LHCN-M2 (cell line): ENCODE data around the gene CCT7. TPM values are rescaled to one million over a fixed set of nuclear protein-coding genes. Genes with fewer than 3 reads are reported as not detected.
"Not testable (repeated sequence)": the region's sequence is repeated elsewhere in the genome, so short reads cannot be mapped to it uniquely, and the experiment has no call there.

ENCODE experiments used
- DNase-seq: peaks from one replicate; pipeline ENCODE4 v3.0.0-alpha.2; 2012; ENCODE audit warnings: low read depth
- polyA plus RNA-seq: library from polyadenylated mRNA; unstranded; fragments of >200 nt; gene quantifications from one replicate; pipeline ENCODE4 v1.2.1, GENCODE V29; 2012; ENCODE audit warnings: missing spikeins
- total RNA-seq: library from RNA; depleted of rRNA; stranded (reverse); fragments of >200 nt; gene quantifications from 2 replicates; pipeline ENCODE4 v1.2.3, GENCODE V29; 2014; rRNA removed

The CCT7 gene
- total RNA-seq: 452 and 463 TPM in 2 replicates
- 335 TPM for polyA plus RNA-seq

DNA sequence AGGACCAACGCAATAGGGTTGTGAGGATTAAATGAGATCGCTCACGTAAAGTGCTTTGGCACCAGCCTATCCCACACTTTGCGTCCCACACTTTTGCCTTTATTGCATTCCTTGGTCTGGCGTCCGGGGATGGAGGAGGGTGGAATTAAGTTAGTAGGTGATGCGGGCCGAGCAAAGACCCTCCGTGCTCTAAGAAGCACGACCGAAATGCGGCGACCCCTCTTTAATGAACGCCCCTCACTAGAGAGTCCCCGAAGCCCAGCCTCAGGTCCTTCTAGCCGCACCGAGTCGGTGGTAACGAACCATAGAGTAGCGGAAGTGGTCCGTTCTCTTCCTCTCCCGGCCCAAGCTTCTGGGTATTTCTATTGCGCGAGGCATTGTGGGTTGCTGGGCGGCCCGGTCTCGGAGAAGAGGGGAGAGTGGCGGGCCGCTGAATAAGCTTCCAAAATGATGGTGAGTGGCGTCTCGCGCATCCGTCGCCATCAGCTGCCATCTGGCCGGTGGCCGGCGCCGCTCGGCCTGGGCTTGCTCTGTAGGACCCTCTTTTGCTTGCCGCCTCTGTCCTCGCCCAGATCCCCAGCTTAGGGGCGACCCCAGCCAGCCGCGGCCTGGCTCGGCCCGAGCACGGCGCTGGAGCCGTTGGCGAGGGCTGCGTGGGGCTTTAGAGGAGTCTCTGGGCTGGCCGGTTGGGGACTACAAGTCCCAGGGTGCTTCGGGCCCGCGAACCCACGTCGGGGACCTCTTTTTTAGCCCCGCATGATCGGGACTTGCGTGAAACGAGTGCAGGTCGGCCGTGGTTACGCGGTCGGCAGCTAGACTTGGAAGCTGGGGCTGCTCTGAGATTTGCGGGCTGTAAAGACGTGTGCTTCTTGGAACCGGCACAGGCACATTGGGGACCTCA, at the start of gene CCT7:
Gene CCT7, plus strand, starts transcription at position 377 of the 901 bp plus-strand sequence. Its CDS starts 71 bp downstream, at position 448.
- DNase-seq: peak; percentile 92

DNA sequence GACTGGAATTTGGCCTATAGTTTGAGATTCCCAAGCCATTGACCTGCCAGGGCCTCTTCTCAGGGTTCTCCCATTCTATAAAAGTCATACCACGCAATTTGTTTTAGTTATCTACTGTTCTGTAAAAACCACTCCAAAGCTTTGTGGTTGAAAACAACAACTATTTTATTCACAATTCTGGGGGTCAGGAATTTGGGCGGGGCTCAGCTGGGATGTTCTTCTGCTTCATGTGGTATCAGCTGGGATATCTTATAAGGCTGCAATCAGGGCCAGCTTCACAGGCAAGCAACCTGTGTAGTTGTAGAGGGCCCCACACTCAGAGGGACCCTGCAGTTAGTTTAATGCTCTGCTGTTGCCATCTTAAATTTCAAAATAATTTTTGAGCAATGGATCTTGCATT, 48.1 kb upstream of the CCT7 start:
- no peak for DNase-seq

DNA sequence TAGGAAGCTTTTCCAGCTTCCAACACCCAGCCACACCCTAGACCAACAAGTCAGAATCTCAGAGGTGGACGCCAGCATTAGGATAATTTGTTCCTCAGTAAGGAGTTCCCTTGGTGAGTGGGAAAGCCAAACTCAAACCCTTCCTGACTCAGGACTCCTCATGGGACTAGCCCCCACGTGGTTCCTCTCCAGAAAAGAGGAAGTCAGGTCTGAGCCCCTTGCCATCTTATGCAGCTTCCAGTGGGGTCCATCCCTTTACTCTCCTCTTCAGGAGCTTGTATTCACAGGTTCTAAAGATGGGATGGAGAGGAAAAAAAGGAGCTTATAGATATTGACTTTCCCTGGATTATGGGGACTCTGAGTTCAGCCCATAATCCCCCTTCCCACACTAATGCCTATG, 46.6 kb upstream of the CCT7 start:
- DNase-seq: no peak

DNA sequence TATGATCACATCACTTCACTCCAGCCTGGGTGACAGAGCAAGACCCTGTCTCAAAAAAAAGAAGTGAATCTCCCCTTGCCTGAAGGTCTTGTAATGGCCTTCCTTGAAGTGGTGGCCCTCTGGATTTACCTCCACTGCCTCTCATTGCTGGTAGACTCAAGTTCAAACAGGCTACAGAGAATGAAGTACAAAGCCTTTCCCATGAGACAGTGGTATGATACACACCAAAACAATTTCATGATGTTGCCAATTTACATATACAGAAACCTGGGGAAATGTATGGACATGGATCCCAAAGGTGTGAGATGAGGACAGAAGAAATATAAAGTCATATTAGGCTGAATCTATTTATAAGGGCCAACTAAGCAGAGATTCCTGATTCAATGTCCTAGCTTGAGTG, 36.5 kb upstream of the CCT7 start:
- no peak for DNase-seq

DNA sequence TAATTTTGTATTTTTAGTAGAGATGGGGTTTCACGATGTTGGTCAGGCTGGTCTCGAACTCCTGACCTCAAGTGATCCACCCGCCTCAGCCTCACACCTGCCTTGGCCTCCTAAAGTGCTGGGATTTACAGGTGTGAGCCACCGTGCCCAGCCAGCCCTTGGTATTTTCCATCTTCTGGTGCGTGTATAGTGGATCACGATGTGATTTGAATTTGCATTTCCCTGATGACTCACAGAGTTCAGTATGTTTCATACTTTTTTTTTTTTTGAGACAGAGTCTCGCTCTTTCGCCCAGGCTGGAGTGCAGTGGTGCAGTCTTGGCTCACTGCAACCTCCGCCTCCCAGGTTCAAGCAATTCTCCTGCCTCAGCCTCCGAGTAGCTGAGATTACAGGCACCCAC, 33.8 kb upstream of the CCT7 start:
- not testable (repeated sequence) for DNase-seq

DNA sequence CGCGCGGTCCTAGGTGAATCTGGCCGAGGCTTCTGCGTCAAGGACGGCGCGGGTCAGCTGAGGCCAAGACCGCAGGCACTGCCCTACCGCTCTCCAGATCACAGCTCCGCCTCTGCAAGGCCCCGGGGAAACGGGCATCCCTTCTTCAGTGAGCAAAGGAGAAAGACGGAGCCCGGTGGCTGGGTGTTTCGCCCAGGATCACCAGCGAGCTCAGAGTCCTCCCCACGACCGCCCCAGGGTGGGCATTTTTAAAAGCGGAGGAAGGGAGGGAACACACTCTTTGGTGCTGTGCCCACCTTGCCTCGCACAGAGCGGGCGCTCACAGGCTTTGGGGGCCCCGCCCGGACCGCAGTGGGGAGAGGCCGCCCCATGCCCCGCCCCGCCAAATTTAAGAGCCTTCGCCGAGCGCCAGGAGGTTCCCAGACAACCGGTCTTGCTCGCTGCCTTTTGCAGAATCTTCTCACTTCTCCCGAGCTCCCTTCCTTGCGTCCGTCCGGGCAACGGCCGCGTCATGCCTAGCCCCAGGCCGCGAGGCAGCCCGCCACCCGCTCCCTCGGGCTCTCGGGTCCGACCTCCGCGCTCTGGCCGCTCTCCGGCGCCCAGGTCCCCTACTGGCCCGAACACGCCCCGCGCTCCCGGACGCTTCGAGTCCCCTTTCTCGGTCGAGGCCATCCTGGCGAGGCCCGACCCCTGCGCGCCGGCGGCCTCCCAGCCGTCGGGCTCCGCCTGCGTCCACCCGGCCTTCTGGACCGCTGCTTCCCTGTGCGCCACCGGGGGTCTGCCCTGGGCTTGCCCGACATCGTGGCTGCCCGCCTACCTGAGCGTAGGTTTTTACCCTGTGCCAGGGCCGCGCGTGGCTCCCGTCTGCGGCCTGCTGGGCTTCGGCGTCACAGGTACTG, 31.7 kb upstream of the CCT7 start, which contains the start of gene NOTO:
Gene NOTO, plus strand, starts transcription at position 419 of the 899 bp plus-strand sequence. Its CDS starts 93 bp downstream, at position 512.
- DNase-seq: no peak

DNA sequence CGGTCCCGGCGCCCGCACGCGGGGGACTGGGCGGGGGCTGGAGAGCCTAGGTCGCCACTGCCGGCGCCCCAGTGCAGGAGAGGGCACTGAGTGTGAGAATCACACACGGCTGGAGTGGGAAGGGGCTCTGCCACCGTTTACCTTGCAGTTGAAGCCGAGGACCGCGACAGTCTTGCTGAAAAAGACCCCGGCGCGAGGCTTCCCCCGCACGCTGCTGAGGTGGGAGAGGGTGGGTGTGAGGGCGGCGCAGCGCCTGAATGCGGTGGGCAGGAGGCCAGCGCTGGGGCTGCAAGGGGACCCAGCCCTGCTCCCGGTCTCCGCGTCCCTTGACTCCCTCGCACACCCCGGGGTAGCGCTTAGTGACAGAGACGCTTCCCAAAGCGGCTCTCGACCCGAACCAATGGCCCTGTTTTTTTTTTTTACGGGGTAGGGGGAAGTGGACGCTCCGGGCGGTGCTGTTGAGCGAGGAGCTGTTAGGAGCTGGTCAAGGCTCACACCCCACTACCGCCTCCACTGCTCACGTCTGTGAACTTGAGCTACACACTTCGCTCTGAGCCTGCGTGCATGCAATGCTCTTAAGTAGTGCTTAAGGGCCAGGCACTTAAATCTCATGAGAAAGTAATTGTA, 30.9 kb upstream of the CCT7 start:
- DNase-seq: no peak

DNA sequence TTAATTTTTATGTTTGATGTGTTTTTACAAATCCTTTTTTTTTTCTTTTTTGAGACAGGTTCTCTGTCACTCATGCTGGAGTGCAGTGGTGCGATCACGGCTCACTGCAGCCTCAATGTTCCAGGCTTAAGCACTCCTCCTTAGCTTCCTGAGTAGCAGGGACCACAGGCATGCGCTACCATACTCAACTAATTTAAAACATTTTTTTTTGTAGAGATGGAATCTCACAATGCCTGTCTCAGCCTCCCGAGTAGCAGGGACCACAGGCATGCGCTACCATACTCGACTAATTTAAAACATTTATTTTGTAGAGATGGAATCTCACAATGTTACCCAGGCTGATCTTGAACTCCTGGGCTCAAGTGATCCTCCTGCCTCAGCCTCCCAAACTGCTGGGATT, 28.5 kb upstream of the CCT7 start:
- no peak for DNase-seq

DNA sequence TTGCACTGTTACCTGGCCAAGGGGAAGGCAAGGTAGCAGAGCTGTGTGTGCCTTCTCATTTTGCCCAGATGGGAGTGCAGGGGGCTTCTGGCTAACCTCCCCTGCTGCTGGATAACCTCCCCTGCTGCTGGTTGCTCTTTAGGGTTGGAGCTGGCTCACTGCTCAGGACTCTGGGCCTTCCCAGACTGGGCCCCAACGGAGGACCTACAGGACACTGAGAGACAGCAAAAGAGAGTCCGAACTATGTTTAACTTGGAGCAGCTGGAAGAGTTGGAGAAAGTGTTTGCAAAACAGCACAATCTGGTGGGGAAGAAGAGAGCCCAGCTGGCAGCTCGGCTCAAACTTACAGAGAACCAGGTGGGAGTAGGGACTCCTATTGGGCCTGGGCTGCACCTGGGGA, 25.9 kb upstream of the CCT7 start:
- DNase-seq: no peak

DNA sequence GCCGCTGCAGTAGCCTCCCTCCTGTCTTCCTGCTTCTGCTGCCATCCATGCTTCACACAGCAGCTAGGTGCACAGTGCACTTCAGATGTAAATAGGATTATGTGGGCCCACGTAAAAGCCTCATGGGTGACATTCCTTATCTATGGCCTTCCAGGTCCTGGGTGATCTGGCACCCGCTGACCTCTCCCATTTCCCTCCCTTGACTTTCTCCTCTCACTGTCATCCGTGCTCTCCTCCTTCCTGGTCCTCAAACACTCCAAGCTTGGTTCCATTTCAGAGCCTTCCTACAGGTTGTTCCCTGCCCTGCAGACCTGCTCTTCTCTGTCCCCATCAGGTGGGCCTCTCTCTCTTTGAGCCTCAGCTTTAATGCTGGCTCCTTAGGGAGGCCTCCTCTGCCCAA, 24.1 kb upstream of the CCT7 start:
- no peak for DNase-seq

DNA sequence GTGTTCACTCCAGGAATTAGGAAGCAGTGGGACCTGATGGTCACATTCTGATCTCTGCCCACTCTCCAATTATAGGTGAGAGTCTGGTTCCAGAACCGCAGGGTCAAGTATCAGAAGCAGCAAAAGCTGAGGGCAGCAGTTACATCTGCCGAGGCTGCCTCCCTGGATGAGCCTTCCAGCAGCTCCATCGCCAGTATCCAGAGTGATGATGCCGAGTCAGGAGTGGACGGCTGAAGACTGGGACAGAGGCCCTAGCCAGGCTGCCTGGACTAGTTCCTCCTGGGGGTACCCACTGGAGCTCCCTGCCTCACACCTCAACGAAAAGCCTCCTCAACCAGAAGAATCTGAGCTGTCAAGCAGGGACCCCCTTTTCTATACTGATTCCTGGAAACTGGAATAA, 23.4 kb upstream of the CCT7 start:
- DNase-seq: no peak

DNA sequence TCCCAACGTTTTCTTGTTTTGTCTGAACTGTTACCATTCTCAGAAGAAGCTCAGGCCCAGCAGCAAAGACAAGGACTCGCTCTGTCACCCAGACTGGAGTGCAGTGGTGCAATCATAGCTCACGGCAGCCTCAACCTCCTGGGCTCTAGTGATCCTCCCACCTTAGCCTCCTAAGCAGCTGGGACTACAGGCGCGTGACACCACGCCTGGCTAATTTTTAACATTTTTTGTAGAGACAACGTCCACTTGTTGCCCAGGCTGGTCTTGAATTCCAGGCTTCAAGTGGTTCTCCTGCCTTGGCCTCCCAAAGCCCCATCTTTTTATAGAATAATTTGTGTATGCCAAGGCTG, 22.0 kb upstream of the CCT7 start:
- DNase-seq: no peak

DNA sequence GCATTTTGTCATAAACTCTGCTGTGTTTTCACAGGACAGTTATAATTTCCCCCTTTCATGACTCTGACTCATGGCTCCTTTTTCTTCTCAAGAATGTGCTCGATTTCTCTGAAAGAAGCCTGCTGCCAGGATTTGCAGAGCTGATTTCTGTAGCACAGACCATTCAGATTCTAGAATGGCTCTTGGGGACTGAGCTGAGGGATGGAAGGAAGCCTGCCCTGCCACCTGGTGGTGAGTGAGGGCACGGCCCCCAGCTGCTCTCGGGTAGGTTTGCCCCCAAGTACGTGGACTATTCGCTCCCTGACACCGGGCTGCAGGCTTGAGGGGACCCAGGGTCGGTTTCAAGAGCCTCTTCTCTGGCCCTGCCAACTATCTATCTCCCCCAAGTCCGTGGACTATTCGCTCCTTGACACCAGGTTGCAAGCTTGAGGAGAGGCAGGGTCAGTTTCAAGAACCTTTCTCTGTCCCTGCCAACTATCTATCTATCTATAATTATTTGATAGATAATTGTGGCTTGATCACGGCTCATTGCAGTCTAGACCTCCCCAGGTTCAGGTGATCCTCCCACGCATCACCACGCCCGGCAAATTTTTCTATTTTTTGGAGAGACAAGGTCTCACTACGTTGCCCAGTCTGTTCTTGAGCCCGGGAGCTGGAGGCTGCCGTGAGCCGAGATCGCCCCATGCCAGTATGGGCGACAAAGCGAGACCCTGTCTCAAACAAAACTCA, 21.5 kb upstream of the CCT7 start:
- DNase-seq: peak; percentile 73

DNA sequence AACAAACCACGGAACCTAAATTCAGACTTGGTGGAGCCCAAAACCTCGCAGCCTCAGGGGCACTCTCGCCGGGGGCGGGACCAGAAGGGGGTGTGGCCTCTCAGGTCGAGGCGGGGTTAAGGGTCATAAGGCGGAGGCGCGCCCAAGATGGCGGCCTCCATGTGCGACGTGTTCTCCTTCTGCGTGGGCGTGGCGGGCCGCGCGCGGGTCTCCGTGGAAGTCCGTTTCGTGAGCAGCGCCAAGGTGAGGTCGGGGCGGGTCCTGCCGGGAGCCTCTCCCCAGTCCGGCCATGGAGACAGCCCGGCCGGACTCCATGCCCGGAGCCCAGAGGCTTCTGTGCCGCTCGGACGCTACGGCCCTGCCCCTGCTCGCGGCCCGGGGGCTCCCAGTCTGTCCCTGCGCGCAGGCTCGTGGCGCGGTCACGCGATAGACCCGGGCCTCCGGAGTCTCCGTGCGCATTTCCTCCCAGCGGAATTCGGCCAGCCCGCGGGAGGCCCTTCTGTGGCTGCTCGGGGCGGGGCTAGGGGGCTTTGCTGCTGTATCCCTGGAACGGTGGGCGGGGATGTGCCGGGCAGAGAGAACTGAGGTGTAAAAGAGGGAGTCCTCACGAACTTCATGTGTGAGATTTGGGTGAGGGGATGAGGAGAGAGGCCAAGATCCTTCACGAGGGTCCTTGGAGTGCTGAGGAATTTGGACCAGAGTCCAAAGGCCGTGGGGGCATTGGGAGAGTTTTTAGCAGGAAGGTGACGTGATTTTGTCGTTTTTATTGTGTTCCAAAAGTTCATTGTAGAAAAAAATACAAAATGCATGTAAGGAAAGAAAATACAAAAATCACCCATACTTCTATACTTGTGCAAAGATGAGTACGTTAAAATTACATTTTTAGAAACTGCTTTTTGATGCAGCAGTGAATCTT, 19.7 kb upstream of the CCT7 start, which contains the start of gene SMYD5:
Gene SMYD5, plus strand, starts transcription at position 126 of the 916 bp plus-strand sequence. Its CDS starts 22 bp downstream, at position 148.
- peak; percentile 80 for DNase-seq

DNA sequence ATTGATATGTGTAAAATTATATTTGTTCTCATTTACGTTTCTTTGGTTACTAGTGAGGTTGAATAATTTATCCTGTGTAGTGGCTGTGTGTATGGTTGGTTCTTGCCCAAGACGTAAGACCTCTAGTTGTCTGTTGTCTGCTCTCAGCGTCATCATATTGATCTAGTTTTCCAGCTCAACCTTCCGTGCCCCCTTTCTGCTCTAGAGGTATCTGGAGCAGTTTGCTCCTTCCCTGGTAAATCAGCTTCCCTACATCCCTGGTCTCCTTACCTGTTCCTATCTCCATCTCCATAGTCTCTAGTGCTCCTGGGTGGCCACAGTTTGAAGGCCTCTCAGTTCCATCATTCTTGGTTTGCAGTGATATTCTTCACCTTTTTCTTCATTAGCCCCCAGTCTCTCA, 18.9 kb upstream of the CCT7 start:
- DNase-seq: no peak

DNA sequence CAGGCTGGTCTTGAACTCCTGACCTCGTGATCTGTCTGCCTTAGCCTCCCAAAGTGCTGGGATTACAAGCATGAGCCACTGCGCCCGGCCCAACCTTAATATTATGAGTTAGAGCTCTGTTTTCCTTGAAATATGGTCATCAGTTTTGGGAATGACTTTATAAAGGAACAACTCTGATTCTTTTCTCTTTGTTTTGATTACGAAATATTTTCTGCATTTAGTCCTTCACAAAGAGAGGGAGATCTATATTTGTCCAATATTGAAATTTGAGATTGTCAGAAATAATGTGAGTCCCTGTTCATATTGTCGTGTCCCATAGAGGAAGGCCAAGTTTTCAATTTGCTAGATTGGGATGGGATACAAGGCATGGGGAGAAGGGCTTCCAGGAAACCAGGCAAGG, 16.9 kb upstream of the CCT7 start:
- no peak for DNase-seq

DNA sequence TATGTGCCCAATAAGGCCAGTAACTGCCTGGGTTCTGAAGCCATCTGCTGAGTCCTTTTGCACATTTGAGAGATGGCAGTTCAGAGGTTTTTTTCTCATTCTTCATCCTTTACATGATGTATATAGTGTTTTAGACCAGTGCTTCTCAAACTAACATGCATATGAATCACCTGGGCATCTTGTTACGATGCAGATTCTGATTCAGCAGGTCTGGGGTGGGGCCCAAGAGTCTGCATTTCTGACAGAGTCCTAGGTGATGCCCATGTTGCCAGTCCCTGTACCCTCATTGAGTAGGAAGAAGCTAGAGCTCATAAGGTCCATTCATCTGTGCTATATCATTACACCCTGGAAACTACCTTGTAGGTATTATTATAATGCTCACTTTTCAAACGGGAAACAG, 16.3 kb upstream of the CCT7 start:
- no peak for DNase-seq

DNA sequence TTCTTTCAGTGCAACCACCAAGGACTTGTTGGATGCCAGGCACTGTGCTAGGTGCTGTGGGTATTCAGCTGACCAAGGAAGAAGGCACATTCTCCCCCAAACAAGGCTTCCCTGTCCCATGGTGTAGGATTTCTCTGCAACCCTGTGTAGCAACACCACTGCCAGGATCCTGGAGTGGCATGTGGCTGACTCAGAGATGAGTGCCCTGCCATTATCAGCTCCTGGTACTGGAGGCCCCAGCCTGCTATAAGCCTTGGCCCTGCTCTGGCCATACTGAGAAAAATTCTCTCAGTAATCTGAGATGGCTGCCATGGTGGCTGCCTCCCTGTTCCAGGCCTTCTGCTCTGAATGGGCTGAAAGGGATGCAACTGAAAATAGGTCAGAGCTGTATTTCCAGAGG, 15.8 kb upstream of the CCT7 start:
- peak; percentile 76 for DNase-seq

DNA sequence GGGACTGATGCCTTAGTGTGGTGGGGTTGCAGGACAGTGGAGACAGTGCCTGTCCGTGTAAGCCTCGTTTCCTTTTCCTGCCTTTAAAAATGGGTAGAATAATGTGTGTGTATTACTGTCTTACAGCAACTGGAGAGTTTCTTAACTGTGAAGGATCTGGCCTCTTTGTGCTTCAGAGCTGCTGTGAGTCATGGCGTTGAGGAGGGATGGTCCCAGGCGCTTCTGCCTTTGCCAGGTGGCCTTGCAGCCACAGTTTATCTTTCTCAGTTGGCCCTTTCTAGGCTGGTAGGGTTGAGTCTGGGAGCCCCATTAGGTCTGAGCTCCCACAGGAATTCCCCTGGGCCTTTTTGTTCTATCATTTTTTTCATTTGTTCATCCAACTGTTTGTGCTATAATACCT, 10.3 kb upstream of the CCT7 start:
- no peak for DNase-seq
